Keratinocyte (primary cell): ENCODE data around the gene ZNF526. TPM values are rescaled to one million over a fixed set of nuclear protein-coding genes. Genes with fewer than 3 reads are reported as not detected.

Experiments
- DNase-seq: peaks from one replicate; pipeline ENCODE4 v3.0.0-alpha.2; 2011; ENCODE audit warnings: low read depth, missing footprints, low spot score
- FAIRE-seq: peaks from 2 replicates; lab custom pipeline; 2011; peaks lifted over from hg19 to GRCh38; lab: Jason Lieb, UNC
- H2AFZ ChIP-seq: 2 replicates; pipeline ENCODE4 v1.6.0; 2012; ENCODE audit warnings: low read length, control low read depth, inconsistent platforms; ENCODE audit not compliant: control insufficient read depth
- H3K27ac ChIP-seq: 2 replicates; pipeline ENCODE4 v1.5.1; 2011; ENCODE audit warnings: low read length; ENCODE audit not compliant: control insufficient read depth, insufficient read depth
- H3K27me3 ChIP-seq: 3 replicates; pipeline ENCODE4 v1.6.0; 2011; ENCODE audit warnings: low read length; ENCODE audit not compliant: control insufficient read depth, insufficient read depth; ENCODE audit errors: extremely low read depth
- H3K36me3 ChIP-seq, 2 experiments: 2 replicates in 1 of 2; 3 replicates in 1 of 2; pipeline ENCODE4 v1.5.1; 2011; ENCODE audit warnings: low read length in 2 of 2, mild to moderate bottlenecking in 1 of 2; ENCODE audit not compliant: control insufficient read depth in 2 of 2, insufficient read depth in 2 of 2; ENCODE audit errors: extremely low read depth in 1 of 2
- H3K4me1 ChIP-seq: 3 replicates; pipeline ENCODE4 v1.5.1; 2011; ENCODE audit warnings: low read length; ENCODE audit not compliant: control insufficient read depth, insufficient read depth; ENCODE audit errors: extremely low read depth
- H3K4me2 ChIP-seq: 3 replicates; pipeline ENCODE4 v1.6.0; 2011; ENCODE audit warnings: low read depth, low read length; ENCODE audit not compliant: control insufficient read depth, insufficient read depth; ENCODE audit errors: extremely low read depth
- H3K4me3 ChIP-seq, 3 experiments: fragments of 200-600 bp in 1 of 3; sonication (generic) in 1 of 3; 2 replicates in 2 of 3; 3 replicates in 1 of 3; pipeline ENCODE4 v1.5.1; 2011 to 2016; ENCODE audit warnings: low read length in 3 of 3, mild to moderate bottlenecking in 3 of 3, control low read depth in 2 of 3, inconsistent platforms in 1 of 3, low read depth in 1 of 3, mixed read lengths in 1 of 3, mixed run types in 1 of 3, moderate library complexity in 1 of 3; ENCODE audit not compliant: control insufficient read depth in 2 of 3, insufficient read depth in 2 of 3; ENCODE audit errors: extremely low read depth in 1 of 3
- H3K79me2 ChIP-seq: 2 replicates; pipeline ENCODE4 v1.6.0; 2012; ENCODE audit warnings: low read length; ENCODE audit not compliant: control insufficient read depth, insufficient read depth
- H3K9ac ChIP-seq: 3 replicates; pipeline ENCODE4 v1.6.0; 2011; ENCODE audit warnings: low read length; ENCODE audit not compliant: control insufficient read depth, insufficient read depth; ENCODE audit errors: extremely low read depth
- H3K9me1 ChIP-seq: 3 replicates; pipeline ENCODE4 v1.6.0; 2011; ENCODE audit warnings: low read length; ENCODE audit not compliant: control insufficient read depth, insufficient read depth; ENCODE audit errors: extremely low read depth
- H3K9me3 ChIP-seq: 2 replicates; pipeline ENCODE4 v1.5.1; 2012; ENCODE audit warnings: low read depth, low read length; ENCODE audit not compliant: control insufficient read depth
- H4K20me1 ChIP-seq: 3 replicates; pipeline ENCODE4 v1.6.0; 2011; ENCODE audit warnings: low read length; ENCODE audit not compliant: control insufficient read depth, insufficient read depth; ENCODE audit errors: extremely low read depth
- EZH2 ChIP-seq: IDR thresholded peaks from one replicate; pipeline ENCODE4 v1.6.1; 2012; ENCODE audit warnings: inconsistent platforms, mild to moderate bottlenecking, low read length, moderate library complexity
- dilution Hi-C: fragments of 300-500 bp; cut with MboI; formaldehyde crosslinking; loops from one replicate; pipeline ENCODE4 v1.7.0; 2020; ENCODE audit warnings: low sequenced_read_pairs; ENCODE audit not compliant: extremely low pct_ligation_motif_present
- polyA plus RNA-seq, 5 experiments: library from polyadenylated mRNA; depleted of rRNA in 3 of 5; stranded (reverse) in 3 of 5; stranded (forward) in 1 of 5; unstranded in 1 of 5; fragments of >200 nt; gene quantifications; 1 replicate in 1 of 5; 2 replicates in 3 of 5; 3 replicates in 1 of 5; pipeline versions ENCODE4 v1.2.1 to v1.2.3, GENCODE V29; 2011 to 2012; ENCODE audit warnings: missing spikeins in 2 of 5, low read depth in 1 of 5, low replicate concordance in 1 of 5
- TF ChIP-seq, protein P1 (sequence below), 3 experiments: IDR thresholded peaks in 1 of 3; conservative IDR thresholded peaks in 1 of 3; optimal IDR thresholded peaks in 1 of 3; 2 replicates in 2 of 3; 3 replicates in 1 of 3; pipeline versions ENCODE3 to v1.5.1; 2011; ENCODE audit warnings: low read length in 3 of 3, mild to moderate bottlenecking in 3 of 3, moderate library complexity in 2 of 3, control low read depth in 1 of 3, inconsistent platforms in 1 of 3; ENCODE audit not compliant: insufficient read depth in 2 of 3; ENCODE audit errors: extremely low read depth in 1 of 3

Gene ZNF526
- polyA plus RNA-seq, 1 donor (not counting 4 experiments of a cell fraction or from before 2014, with no cell fraction given) = 5.4 TPM

GRCh38 chr19:42275517-42275916 lies 55.4 kb downstream of the ZNF526 start:
- Histone ChIP-seq H3K4me1 (peaks cover 59% of the 10 kb centered on the region), H4K20me1 (no peaks in the 10 kb centered on the region), H3K9me3 (no peaks in the 10 kb centered on the region), H3K9ac (no peak overlapping the region), H3K27me3 (no peaks in the 10 kb centered on the region), H2AFZ (no peak overlapping the region), H3K27ac (no peak overlapping the region), H3K4me3 (no peak overlapping the region), H3K4me2 (peak overlapping the region; percentile 43), H3K9me1 (peaks cover 5% of the 10 kb centered on the region), H3K79me2 (peaks cover 69% of the 10 kb centered on the region), H3K36me3 (peaks cover 21 to 40% of the 10 kb centered on the region in 2 experiments)
- TF ChIP-seq, protein P1, sequence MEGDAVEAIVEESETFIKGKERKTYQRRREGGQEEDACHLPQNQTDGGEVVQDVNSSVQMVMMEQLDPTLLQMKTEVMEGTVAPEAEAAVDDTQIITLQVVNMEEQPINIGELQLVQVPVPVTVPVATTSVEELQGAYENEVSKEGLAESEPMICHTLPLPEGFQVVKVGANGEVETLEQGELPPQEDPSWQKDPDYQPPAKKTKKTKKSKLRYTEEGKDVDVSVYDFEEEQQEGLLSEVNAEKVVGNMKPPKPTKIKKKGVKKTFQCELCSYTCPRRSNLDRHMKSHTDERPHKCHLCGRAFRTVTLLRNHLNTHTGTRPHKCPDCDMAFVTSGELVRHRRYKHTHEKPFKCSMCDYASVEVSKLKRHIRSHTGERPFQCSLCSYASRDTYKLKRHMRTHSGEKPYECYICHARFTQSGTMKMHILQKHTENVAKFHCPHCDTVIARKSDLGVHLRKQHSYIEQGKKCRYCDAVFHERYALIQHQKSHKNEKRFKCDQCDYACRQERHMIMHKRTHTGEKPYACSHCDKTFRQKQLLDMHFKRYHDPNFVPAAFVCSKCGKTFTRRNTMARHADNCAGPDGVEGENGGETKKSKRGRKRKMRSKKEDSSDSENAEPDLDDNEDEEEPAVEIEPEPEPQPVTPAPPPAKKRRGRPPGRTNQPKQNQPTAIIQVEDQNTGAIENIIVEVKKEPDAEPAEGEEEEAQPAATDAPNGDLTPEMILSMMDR (optimal IDR thresholded peaks at IDR 0.05 in 1 of 3, IDR thresholded peaks at IDR 0.05 in 1 of 3, conservative IDR thresholded peaks at IDR 0.05 in 1 of 3; ENCODE audit: extremely low read depth in 1 of 3, insufficient read depth in 2 of 3, low read length in 3 of 3) = no peak
- TF ChIP-seq EZH2 = no peak
- dilution Hi-C loops = no loop called here
- FAIRE-seq (no peak), DNase-seq (no peak)

- no peaks in the 10 kb centered on the region for H3K27me3 ChIP-seq
- H4K20me1 ChIP-seq = no peaks in the 10 kb centered on the region
- peaks cover 54% of the 10 kb centered on the region for H3K4me1 ChIP-seq
- peaks cover 21 to 39% of the 10 kb centered on the region in 2 experiments for H3K36me3 ChIP-seq
- H3K4me3 ChIP-seq = no peak overlapping the region
- TF ChIP-seq, protein P1 (optimal IDR thresholded peaks at IDR 0.05 in 1 of 3, IDR thresholded peaks at IDR 0.05 in 1 of 3, conservative IDR thresholded peaks at IDR 0.05 in 1 of 3; ENCODE audit: extremely low read depth in 1 of 3, insufficient read depth in 2 of 3, low read length in 3 of 3) = no peak
- TF ChIP-seq EZH2 = no peak
- H3K27ac ChIP-seq = peak overlapping the region; percentile 72
- H2AFZ ChIP-seq = no peak overlapping the region
- no peaks in the 10 kb centered on the region for H3K9me3 ChIP-seq
- dilution Hi-C loops = no loop called here
- DNase-seq = no peak
- H3K79me2 ChIP-seq = peaks cover 65% of the 10 kb centered on the region
- peak overlapping the region; percentile 19 for H3K4me2 ChIP-seq
- peak; percentile 55 for FAIRE-seq
- H3K9me1 ChIP-seq = peaks cover 5% of the 10 kb centered on the region
- H3K9ac ChIP-seq = peak overlapping the region; percentile 31
These were observed 56.2 kb downstream of the ZNF526 start for GRCh38 chr19:42276284-42276683.
